C1 segment of cervical spinal cord (tissue), 14 donors: ENCODE data around the gene ANKRD12.

ENCODE experiments used
- DNase-seq, 14 donors: peaks; one replicate each; lab custom pipeline; 2025; lab: John Stamatoyannopoulos, UW

ANKRD12 gene

GRCh38 chr18:9287036-9287435 lies 150.5 kb downstream of the ANKRD12 start:
- no peak for DNase-seq

GRCh38 chr18:9289698-9290097 lies 153.1 kb downstream of the ANKRD12 start:
- DNase-seq, result no peak

GRCh38 chr18:9290156-9290555 lies 153.6 kb downstream of the ANKRD12 start:
- DNase-seq, result no peak

GRCh38 chr18:9292047-9292446 lies 155.5 kb downstream of the ANKRD12 start:
- DNase-seq, result no peak

GRCh38 chr18:9293948-9294347 lies 157.4 kb downstream of the ANKRD12 start:
- no peak for DNase-seq

GRCh38 chr18:9296233-9297006 lies 159.8 kb downstream of the ANKRD12 start:
- no peak for DNase-seq

- no peak for DNase-seq
Observed at GRCh38 chr18:9297007-9297393, 160.4 kb downstream of the ANKRD12 start.

- DNase-seq, result no peak
Observed at GRCh38 chr18:9304388-9305070, 167.9 kb downstream of the ANKRD12 start.

- no peak for DNase-seq
Observed at GRCh38 chr18:9319333-9319732, 182.8 kb downstream of the ANKRD12 start.

GRCh38 chr18:9321017-9321452 lies 184.5 kb downstream of the ANKRD12 start:
- DNase-seq, result no peak

GRCh38 chr18:9321736-9322135 lies 185.2 kb downstream of the ANKRD12 start:
- DNase-seq, result no peak

- no peak for DNase-seq
Observed at GRCh38 chr18:9322744-9323143, 186.2 kb downstream of the ANKRD12 start.

- no peak for DNase-seq
Observed at GRCh38 chr18:9323750-9324445, 187.3 kb downstream of the ANKRD12 start.

- DNase-seq, result no peak
Observed at GRCh38 chr18:9325716-9326115, 189.1 kb downstream of the ANKRD12 start.

- no peak for DNase-seq
Observed at GRCh38 chr18:9328776-9329175, 192.2 kb downstream of the ANKRD12 start.

GRCh38 chr18:9329471-9329870 lies 192.9 kb downstream of the ANKRD12 start:
- no peak for DNase-seq

- DNase-seq, result no peak
Observed at GRCh38 chr18:9330419-9330818, 193.8 kb downstream of the ANKRD12 start.

- peak in 4 of 14 donors; percentile 25 to 41 (median 36) for DNase-seq
Observed at GRCh38 chr18:9333441-9334328, 197.1 kb downstream of the ANKRD12 start.

- DNase-seq, result peak; percentile 44 to 94 (median 86)
Observed at GRCh38 chr18:9334329-9334972, 197.9 kb downstream of the ANKRD12 start, which contains the start of gene TWSG1. TSS of gene TWSG1 (plus strand) at chr18:9334773. CDS start at chr18:9337230, 2,457 bp downstream.

GRCh38 chr18:9334973-9335696 lies 198.6 kb downstream of the ANKRD12 start:
- DNase-seq, result peak in 9 of 14 donors; percentile 19 to 77 (median 63)
